ENCODE measurements around the gene PHOX2B. TPM values are rescaled to one million over a fixed set of nuclear protein-coding genes. Genes with fewer than 3 reads are reported as not detected.

Gene PHOX2B
- total and polyA plus RNA-seq, 2 of the 13 experiments (the other 11 are each of a cell fraction or from before 2014, with no cell fraction given), result not detected

DNA sequence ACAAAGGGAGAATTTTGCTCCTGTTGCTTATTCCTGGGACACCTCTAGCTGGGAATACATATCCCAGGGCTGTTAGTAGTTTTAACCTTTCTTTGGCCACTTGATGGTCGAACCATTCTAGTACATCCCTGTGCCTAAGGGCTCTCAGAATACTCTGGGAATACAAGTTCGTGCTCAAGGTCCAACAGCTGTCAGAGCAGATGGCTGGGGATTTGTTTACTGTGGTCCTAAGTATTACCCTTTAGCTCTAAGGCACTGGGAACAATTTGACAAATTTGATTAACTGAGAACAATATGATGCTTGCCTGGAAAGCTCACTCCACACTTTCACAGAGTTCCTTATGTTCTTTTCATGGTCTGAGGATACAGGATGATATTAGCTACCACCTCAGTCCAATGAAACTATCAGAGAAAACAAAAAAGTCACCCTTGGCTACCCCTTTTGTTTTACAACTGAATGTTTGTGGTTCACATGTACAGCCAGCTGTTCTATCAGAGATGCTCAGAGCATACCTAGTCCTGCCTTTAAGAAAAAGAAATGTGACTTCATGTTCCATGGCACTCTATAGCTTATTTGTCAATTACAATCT, 47.4 kb upstream of the PHOX2B start (continued):
- TF ChIP-seq, protein P1, sequence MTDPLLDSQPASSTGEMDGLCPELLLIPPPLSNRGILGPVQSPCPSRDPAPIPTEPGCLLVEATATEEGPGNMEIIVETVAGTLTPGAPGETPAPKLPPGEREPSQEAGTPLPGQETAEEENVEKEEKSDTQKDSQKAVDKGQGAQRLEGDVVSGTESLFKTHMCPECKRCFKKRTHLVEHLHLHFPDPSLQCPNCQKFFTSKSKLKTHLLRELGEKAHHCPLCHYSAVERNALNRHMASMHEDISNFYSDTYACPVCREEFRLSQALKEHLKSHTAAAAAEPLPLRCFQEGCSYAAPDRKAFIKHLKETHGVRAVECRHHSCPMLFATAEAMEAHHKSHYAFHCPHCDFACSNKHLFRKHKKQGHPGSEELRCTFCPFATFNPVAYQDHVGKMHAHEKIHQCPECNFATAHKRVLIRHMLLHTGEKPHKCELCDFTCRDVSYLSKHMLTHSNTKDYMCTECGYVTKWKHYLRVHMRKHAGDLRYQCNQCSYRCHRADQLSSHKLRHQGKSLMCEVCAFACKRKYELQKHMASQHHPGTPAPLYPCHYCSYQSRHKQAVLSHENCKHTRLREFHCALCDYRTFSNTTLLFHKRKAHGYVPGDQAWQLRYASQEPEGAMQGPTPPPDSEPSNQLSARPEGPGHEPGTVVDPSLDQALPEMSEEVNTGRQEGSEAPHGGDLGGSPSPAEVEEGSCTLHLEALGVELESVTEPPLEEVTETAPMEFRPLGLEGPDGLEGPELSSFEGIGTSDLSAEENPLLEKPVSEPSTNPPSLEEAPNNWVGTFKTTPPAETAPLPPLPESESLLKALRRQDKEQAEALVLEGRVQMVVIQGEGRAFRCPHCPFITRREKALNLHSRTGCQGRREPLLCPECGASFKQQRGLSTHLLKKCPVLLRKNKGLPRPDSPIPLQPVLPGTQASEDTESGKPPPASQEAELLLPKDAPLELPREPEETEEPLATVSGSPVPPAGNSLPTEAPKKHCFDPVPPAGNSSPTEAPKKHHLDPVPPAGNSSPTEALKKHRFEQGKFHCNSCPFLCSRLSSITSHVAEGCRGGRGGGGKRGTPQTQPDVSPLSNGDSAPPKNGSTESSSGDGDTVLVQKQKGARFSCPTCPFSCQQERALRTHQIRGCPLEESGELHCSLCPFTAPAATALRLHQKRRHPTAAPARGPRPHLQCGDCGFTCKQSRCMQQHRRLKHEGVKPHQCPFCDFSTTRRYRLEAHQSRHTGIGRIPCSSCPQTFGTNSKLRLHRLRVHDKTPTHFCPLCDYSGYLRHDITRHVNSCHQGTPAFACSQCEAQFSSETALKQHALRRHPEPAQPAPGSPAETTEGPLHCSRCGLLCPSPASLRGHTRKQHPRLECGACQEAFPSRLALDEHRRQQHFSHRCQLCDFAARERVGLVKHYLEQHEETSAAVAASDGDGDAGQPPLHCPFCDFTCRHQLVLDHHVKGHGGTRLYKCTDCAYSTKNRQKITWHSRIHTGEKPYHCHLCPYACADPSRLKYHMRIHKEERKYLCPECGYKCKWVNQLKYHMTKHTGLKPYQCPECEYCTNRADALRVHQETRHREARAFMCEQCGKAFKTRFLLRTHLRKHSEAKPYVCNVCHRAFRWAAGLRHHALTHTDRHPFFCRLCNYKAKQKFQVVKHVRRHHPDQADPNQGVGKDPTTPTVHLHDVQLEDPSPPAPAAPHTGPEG (CRISPR knock-in tag; IDR thresholded peaks at IDR 0.05), result no peak
- TF ChIP-seq EEA1 (CRISPR knock-in tag; IDR thresholded peaks at IDR 0.05; ENCODE audit: borderline replicate concordance) (no peak), ZNF781 (CRISPR knock-in tag; IDR thresholded peaks at IDR 0.05; ENCODE audit: borderline replicate concordance, not compliant biosample characterization) (no peak)
- TF ChIP-seq, protein P2, sequence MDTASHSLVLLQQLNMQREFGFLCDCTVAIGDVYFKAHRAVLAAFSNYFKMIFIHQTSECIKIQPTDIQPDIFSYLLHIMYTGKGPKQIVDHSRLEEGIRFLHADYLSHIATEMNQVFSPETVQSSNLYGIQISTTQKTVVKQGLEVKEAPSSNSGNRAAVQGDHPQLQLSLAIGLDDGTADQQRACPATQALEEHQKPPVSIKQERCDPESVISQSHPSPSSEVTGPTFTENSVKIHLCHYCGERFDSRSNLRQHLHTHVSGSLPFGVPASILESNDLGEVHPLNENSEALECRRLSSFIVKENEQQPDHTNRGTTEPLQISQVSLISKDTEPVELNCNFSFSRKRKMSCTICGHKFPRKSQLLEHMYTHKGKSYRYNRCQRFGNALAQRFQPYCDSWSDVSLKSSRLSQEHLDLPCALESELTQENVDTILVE (CRISPR knock-in tag; IDR thresholded peaks at IDR 0.05), result no peak
- TF ChIP-seq, protein P3, sequence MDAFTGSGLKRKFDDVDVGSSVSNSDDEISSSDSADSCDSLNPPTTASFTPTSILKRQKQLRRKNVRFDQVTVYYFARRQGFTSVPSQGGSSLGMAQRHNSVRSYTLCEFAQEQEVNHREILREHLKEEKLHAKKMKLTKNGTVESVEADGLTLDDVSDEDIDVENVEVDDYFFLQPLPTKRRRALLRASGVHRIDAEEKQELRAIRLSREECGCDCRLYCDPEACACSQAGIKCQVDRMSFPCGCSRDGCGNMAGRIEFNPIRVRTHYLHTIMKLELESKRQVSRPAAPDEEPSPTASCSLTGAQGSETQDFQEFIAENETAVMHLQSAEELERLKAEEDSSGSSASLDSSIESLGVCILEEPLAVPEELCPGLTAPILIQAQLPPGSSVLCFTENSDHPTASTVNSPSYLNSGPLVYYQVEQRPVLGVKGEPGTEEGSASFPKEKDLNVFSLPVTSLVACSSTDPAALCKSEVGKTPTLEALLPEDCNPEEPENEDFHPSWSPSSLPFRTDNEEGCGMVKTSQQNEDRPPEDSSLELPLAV (CRISPR knock-in tag; conservative IDR thresholded peaks at IDR 0.05; ENCODE audit: low read depth), result no peak

All from HepG2 (cell line).